ENCODE results near the gene NDUFB3. TPM values are rescaled to one million over a fixed set of nuclear protein-coding genes. Genes with fewer than 3 reads are reported as not detected.

NDUFB3 gene
- total and polyA plus RNA-seq, 2 donors (not counting 3 experiments of a cell fraction or from before 2014, with no cell fraction given): 65.6 to 96.7 TPM

DNA sequence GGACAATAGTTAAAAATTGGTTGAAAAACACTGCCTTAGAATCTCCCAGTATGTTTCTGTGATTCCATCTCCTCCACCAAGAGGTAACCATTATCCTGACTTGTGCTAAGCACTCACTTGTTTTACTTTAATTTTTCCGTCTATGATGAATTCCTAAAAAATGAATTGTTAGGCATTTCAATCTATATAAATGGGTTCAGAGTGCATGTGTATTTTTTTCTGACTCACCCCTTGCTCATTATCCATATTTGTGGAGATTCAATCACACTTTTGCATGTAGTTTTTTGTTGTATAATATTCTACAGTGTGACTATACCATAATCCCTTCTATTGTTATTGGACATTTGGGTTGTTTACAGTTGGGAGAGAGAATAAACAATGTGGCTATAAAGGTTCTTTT, 1.3 kb downstream of the NDUFB3 start:
- CTCF ChIA-PET: interaction anchor here (1.1 to 1.6 kb wide), 2 partner anchors 85 to 104 kb away, joined by 3 to 6 read pairs; no protein-coding TSS in a partner anchor
- DNase-seq (ENCODE audit: low read depth, low spot score): no peak
- no peaks in the 10 kb centered on the region for H3K9me1 ChIP-seq (replicated peaks; ENCODE audit: control insufficient read depth, extremely low read depth, insufficient read depth, low read length)
- peak overlapping the region; percentile 98 for H3K4me2 ChIP-seq (ENCODE audit: insufficient read depth, low read length)
- TF ChIP-seq GATA2 (IDR thresholded peaks at IDR 0.05; ENCODE audit: insufficient read depth, insufficient read length, low read depth, low read length): no peak
- TF ChIP-seq POLR2A (IDR thresholded peaks at IDR 0.05; ENCODE audit: low read depth, low read length): no peak
- TF ChIP-seq MAX (IDR thresholded peaks at IDR 0.05; ENCODE audit: insufficient read depth, insufficient read length): no peak
- TF ChIP-seq, protein P1, sequence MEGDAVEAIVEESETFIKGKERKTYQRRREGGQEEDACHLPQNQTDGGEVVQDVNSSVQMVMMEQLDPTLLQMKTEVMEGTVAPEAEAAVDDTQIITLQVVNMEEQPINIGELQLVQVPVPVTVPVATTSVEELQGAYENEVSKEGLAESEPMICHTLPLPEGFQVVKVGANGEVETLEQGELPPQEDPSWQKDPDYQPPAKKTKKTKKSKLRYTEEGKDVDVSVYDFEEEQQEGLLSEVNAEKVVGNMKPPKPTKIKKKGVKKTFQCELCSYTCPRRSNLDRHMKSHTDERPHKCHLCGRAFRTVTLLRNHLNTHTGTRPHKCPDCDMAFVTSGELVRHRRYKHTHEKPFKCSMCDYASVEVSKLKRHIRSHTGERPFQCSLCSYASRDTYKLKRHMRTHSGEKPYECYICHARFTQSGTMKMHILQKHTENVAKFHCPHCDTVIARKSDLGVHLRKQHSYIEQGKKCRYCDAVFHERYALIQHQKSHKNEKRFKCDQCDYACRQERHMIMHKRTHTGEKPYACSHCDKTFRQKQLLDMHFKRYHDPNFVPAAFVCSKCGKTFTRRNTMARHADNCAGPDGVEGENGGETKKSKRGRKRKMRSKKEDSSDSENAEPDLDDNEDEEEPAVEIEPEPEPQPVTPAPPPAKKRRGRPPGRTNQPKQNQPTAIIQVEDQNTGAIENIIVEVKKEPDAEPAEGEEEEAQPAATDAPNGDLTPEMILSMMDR (IDR thresholded peaks at IDR 0.05; ENCODE audit: extremely low read depth in 1 of 2, insufficient read depth in 1 of 2, low read depth in 1 of 2, low read length in 2 of 2): no peak
- TF ChIP-seq EZH2 (IDR thresholded peaks at IDR 0.05; ENCODE audit: borderline replicate concordance, low read depth, low read length, severe bottlenecking): no peak
- no peak for TF ChIP-seq MYC (IDR thresholded peaks at IDR 0.05; ENCODE audit: low read depth, low read length)
- no peak for TF ChIP-seq FOS (IDR thresholded peaks at IDR 0.05; ENCODE audit: borderline replicate concordance, insufficient read depth, low read length)
- TF ChIP-seq POLR2AphosphoS5 (IDR thresholded peaks at IDR 0.05; ENCODE audit: insufficient read depth, low read depth, low read length): no peak
- TF ChIP-seq JUN (IDR thresholded peaks at IDR 0.05; ENCODE audit: borderline replicate concordance, insufficient read depth, insufficient read length, low read depth): no peak
- POLR2A ChIA-PET: no interaction called here
- peak overlapping the region in 1 of 3 experiments; percentile 99 for H3K4me3 ChIP-seq (replicated peaks in 1 of 3; ENCODE audit: insufficient read depth in 1 of 3, low read depth in 1 of 3, low read length in 3 of 3)
- H3K27ac ChIP-seq (ENCODE audit: insufficient read depth, low read depth, low read length): no peak overlapping the region
- intact Hi-C loops (cut with micrococcal nuclease): loop anchor here (5.0 kb wide), 1 partner anchor 361 kb away; no protein-coding TSS in a partner anchor
- no TSS peak for BruUV-seq (replicated peaks)
- dilution Hi-C loops (cut with MboI; ENCODE audit: extremely low pct_ligation_motif_present, low sequenced_read_pairs): no loop called here
- peaks cover 30% of the 10 kb centered on the region for H3K4me1 ChIP-seq (ENCODE audit: control insufficient read depth, extremely low read depth, insufficient read depth, low read length)
- H3K9me3 ChIP-seq (replicated peaks; ENCODE audit: control insufficient read depth, insufficient read depth, low read length): no peaks in the 10 kb centered on the region
- no peaks in the 10 kb centered on the region for H3K27me3 ChIP-seq (ENCODE audit: control insufficient read depth in 2 of 2, insufficient read depth in 2 of 2, low read length in 2 of 2)
- H3K79me2 ChIP-seq (ENCODE audit: control insufficient read depth, insufficient read depth, low read length): peaks cover 55% of the 10 kb centered on the region
- no peaks in the 10 kb centered on the region for H3K36me3 ChIP-seq (ENCODE audit: control insufficient read depth in 2 of 2, extremely low read depth in 1 of 2, insufficient read depth in 2 of 2, low read length in 2 of 2)
- H3K9ac ChIP-seq (replicated peaks; ENCODE audit: extremely low read depth, insufficient read depth, low read length): no peak overlapping the region
- no peaks in the 10 kb centered on the region for H4K20me1 ChIP-seq (replicated peaks; ENCODE audit: control insufficient read depth, extremely low read depth, insufficient read depth, low read length)
- H2AFZ ChIP-seq (ENCODE audit: low read depth, low read length): no peak overlapping the region
- no peak for FAIRE-seq
